ENCODE measurements around the gene LMX1B.
A peak's percentile ranks its signal among the peaks of the same experiment; 100 is the strongest.
"Not testable (repeated sequence)": the region's sequence is repeated elsewhere in the genome, so short reads cannot be mapped to it uniquely, and the experiment has no call there.

LMX1B gene

DNA sequence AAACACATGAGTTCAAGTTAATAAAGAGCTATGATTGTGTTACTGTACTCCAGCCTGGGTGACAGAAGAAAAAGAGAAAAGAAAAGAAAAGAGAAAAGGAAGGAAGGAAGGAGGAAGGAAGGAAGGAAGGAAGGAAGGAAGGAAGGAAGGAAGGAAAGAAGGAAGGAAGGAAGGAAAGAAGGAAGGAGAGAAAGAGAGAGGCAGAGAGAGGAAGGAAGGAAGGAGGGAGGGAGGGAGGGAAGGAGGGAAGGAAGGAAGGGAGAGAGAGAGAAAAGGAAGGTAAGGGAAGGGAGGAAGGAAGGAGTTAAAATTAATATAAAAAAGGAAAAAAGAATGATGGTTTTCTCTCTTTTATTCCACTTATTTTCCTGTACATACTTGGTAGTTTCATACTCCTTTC lies 101.7 kb downstream of the LMX1B start:
- no peak overlapping the region for H2BK15ac ChIP-seq (replicated peaks; ENCODE audit: low read depth)
- no peaks in the 10 kb centered on the region for H3K79me1 ChIP-seq (ENCODE audit: low read length)
- no peak overlapping the region for H3K4me3 ChIP-seq (ENCODE audit: low read length)
- no peak overlapping the region for H4K5ac ChIP-seq (ENCODE audit: low read length)
- no peaks in the 10 kb centered on the region for H3K27me3 ChIP-seq (ENCODE audit: insufficient read depth, low read length, poor library complexity)
- DNase-seq: no peak
- H3K79me2 ChIP-seq (ENCODE audit: control insufficient read depth, insufficient read depth, low read length): no peaks in the 10 kb centered on the region
- no peak overlapping the region for H4K8ac ChIP-seq (ENCODE audit: low read depth, low read length)
- no peaks in the 10 kb centered on the region for H3K36me3 ChIP-seq (ENCODE audit: control insufficient read depth, insufficient read depth, low read length)
- no peak overlapping the region for H2BK5ac ChIP-seq (ENCODE audit: low read length)
- H3K4ac ChIP-seq (ENCODE audit: low read depth, low read length): no peak overlapping the region
- H3K4me2 ChIP-seq (ENCODE audit: low read length): no peak overlapping the region
- H3K4me1 ChIP-seq (ENCODE audit: control insufficient read depth, low read depth, low read length): no peaks in the 10 kb centered on the region
- H3K56ac ChIP-seq (ENCODE audit: low read length): no peak overlapping the region
- H2AK5ac ChIP-seq (ENCODE audit: low read length): no peak overlapping the region
- no peak overlapping the region for H3K23ac ChIP-seq (ENCODE audit: low read length)
- H3K9ac ChIP-seq (ENCODE audit: low read length): no peak overlapping the region
- H3K27ac ChIP-seq (ENCODE audit: low read depth, low read length): no peak overlapping the region
- no peak overlapping the region for H3K18ac ChIP-seq (ENCODE audit: low read length)
- H2BK120ac ChIP-seq (ENCODE audit: low read depth, low read length): no peak overlapping the region

DNA sequence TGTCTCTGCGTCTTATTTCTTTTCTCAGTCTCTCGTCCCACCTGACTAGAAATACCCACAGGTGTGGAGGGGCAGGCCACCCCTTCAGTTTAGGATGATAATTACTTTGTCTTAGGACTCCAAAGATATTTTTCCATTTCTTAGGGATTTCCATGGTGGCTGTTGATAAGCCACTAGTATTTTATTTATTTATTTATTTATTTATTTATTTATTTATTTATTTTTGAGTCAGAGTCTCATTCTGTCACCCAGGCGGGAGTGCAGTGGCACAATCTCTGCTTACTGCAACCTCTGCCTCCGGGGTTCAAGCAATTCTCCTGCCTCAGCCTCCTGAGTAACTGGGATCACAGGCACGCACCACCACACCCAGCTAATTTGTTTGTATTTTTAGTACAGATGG lies 103.7 kb downstream of the LMX1B start:
- not testable (repeated sequence) for H3K4me1 ChIP-seq (ENCODE audit: control insufficient read depth, low read depth, low read length); H3K27ac ChIP-seq (ENCODE audit: low read depth, low read length); H3K36me3 ChIP-seq (ENCODE audit: control insufficient read depth, insufficient read depth, low read length); H3K27me3 ChIP-seq (ENCODE audit: insufficient read depth, low read length, poor library complexity); H3K56ac ChIP-seq (ENCODE audit: low read length); H3K79me1 ChIP-seq (ENCODE audit: low read length); H3K79me2 ChIP-seq (ENCODE audit: control insufficient read depth, insufficient read depth, low read length); H3K4me3 ChIP-seq (ENCODE audit: low read length); H3K4me2 ChIP-seq (ENCODE audit: low read length); H4K8ac ChIP-seq (ENCODE audit: low read depth, low read length); H3K18ac ChIP-seq (ENCODE audit: low read length); H2BK5ac ChIP-seq (ENCODE audit: low read length); H2BK120ac ChIP-seq (ENCODE audit: low read depth, low read length); DNase-seq; H2AK5ac ChIP-seq (ENCODE audit: low read length); H4K5ac ChIP-seq (ENCODE audit: low read length); H2BK15ac ChIP-seq (replicated peaks; ENCODE audit: low read depth); H3K4ac ChIP-seq (ENCODE audit: low read depth, low read length); H3K9ac ChIP-seq (ENCODE audit: low read length); H3K23ac ChIP-seq (ENCODE audit: low read length)
- no CpG with 5 or more reads among the region's 5 CpGs for WGBS (ENCODE audit: extremely low coverage, insufficient coverage, low lambda C conversion rate)

DNA sequence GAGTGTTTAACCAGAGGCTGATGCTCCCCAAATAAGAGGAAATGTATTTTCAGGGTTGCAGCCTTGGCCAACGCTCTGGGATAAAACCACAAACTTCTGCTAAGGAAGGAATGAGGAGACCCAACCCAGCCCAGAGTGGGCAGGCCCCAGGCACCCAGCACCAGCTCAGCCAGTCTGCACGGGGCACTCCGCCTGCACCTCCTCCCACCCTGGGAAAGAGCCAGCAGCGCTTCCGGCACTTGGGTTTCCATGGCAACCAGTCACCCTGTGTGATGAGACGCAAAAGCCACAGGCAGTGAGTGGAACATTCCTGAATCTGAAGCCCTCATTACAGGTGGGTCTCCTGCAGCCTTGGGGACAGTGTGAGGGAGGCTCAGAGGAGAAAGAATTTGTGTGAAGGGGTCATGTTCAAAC lies 105.9 kb downstream of the LMX1B start:
- H3K4me1 ChIP-seq (ENCODE audit: control insufficient read depth, low read depth, low read length): no peaks in the 10 kb centered on the region
- H3K36me3 ChIP-seq (ENCODE audit: control insufficient read depth, insufficient read depth, low read length): no peaks in the 10 kb centered on the region
- no peaks in the 10 kb centered on the region for H3K79me1 ChIP-seq (ENCODE audit: low read length)
- H2BK120ac ChIP-seq (ENCODE audit: low read depth, low read length): no peak overlapping the region
- H2AK5ac ChIP-seq (ENCODE audit: low read length): no peak overlapping the region
- no peak overlapping the region for H2BK15ac ChIP-seq (replicated peaks; ENCODE audit: low read depth)
- H4K5ac ChIP-seq (ENCODE audit: low read length): no peak overlapping the region
- H3K4ac ChIP-seq (ENCODE audit: low read depth, low read length): no peak overlapping the region
- H3K4me2 ChIP-seq (ENCODE audit: low read length): no peak overlapping the region
- no peaks in the 10 kb centered on the region for H3K27me3 ChIP-seq (ENCODE audit: insufficient read depth, low read length, poor library complexity)
- no CpG with 5 or more reads among the region's 6 CpGs for WGBS (ENCODE audit: extremely low coverage, insufficient coverage, low lambda C conversion rate)
- H3K56ac ChIP-seq (ENCODE audit: low read length): no peak overlapping the region
- peak overlapping the region; percentile 2 for H3K27ac ChIP-seq (ENCODE audit: low read depth, low read length)
- no peak overlapping the region for H3K9ac ChIP-seq (ENCODE audit: low read length)
- no peak overlapping the region for H3K18ac ChIP-seq (ENCODE audit: low read length)
- no peaks in the 10 kb centered on the region for H3K79me2 ChIP-seq (ENCODE audit: control insufficient read depth, insufficient read depth, low read length)
- no peak overlapping the region for H3K4me3 ChIP-seq (ENCODE audit: low read length)
- no peak overlapping the region for H3K23ac ChIP-seq (ENCODE audit: low read length)
- no peak overlapping the region for H2BK5ac ChIP-seq (ENCODE audit: low read length)
- no peak overlapping the region for H4K8ac ChIP-seq (ENCODE audit: low read depth, low read length)
- peak; percentile 99 for DNase-seq

DNA sequence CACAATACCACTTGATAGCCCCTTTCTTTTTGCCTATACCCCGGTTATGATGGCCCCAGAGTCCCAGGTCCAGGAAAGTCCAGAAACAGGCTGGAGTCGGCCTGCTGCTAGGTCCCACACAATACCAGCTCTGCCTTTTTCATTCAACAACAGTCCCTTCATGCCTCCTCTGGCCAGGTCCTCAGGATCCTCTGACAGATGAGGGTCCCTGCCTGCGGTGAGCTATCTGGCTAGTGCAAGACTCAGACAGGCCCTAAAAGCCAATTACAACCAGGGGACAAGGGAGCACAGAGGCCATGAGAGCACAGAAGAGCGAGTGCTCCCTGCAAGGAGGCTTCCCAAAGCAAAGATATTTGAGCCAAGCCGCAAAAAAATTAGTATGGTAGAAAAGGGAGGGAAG lies 106.3 kb downstream of the LMX1B start:
- Histone ChIP-seq H2BK120ac (ENCODE audit: low read depth, low read length) (no peak overlapping the region), H3K23ac (ENCODE audit: low read length) (no peak overlapping the region), H3K79me1 (ENCODE audit: low read length) (no peaks in the 10 kb centered on the region), H4K8ac (ENCODE audit: low read depth, low read length) (no peak overlapping the region), H3K56ac (ENCODE audit: low read length) (no peak overlapping the region), H3K18ac (ENCODE audit: low read length) (no peak overlapping the region), H3K4me1 (ENCODE audit: control insufficient read depth, low read depth, low read length) (no peaks in the 10 kb centered on the region), H4K5ac (ENCODE audit: low read length) (no peak overlapping the region), H2BK5ac (ENCODE audit: low read length) (no peak overlapping the region), H3K4me2 (ENCODE audit: low read length) (no peak overlapping the region), H3K9ac (ENCODE audit: low read length) (no peak overlapping the region), H3K27ac (ENCODE audit: low read depth, low read length) (peak overlapping the region; percentile 2), H3K27me3 (ENCODE audit: insufficient read depth, low read length, poor library complexity) (no peaks in the 10 kb centered on the region), H3K4ac (ENCODE audit: low read depth, low read length) (no peak overlapping the region), H3K4me3 (ENCODE audit: low read length) (no peak overlapping the region), H2AK5ac (ENCODE audit: low read length) (no peak overlapping the region), H3K36me3 (ENCODE audit: control insufficient read depth, insufficient read depth, low read length) (no peaks in the 10 kb centered on the region), H3K79me2 (ENCODE audit: control insufficient read depth, insufficient read depth, low read length) (no peaks in the 10 kb centered on the region), H2BK15ac (replicated peaks; ENCODE audit: low read depth) (no peak overlapping the region)
- DNase-seq: no peak
- no CpG with 5 or more reads among the region's 5 CpGs for WGBS (ENCODE audit: extremely low coverage, insufficient coverage, low lambda C conversion rate)

DNA sequence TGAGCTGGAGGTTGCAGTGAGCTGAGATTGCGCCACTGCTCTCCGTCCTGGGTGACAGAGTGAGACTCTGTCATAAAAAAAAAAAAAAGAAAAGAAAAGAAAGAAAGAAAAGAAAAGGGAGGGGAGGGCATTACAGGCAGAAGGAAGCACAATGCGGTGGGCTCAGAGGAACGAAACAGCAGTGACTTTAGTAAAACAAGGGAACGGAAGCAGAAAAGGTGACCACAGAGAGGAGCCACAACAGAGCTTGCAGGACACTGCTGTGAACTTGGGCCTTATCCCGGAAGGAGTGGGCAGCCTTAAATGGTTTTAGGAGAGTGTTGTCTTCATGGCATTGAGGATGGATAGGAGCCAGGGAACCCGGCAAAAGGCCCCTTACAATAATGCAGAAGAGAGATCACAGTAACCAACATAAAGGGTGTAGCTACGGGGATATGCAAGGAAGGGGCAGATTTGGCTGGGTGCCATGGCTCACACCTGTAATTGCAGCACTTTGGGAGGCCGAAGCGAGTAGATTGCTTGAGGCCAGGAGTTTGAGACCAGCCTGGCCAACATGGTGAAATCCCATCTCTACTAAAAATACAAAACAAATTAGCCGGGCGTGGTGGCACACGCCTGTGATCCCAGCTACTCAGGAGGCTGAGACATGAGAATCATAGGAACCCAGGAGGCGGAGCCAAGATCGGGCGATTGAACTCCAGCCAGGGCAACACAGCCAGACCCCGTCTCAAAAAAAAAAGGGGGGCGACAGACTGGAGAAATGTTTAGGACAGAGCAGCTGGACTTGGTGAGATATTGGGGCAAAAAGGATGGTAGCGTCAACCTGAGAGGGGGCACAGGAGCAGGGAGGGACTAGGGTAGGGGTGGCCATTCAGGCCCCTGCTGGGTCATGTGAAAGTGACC lies 107.2 kb downstream of the LMX1B start:
- no peak overlapping the region for H3K18ac ChIP-seq (ENCODE audit: low read length)
- no peak overlapping the region for H4K5ac ChIP-seq (ENCODE audit: low read length)
- no peak overlapping the region for H2BK120ac ChIP-seq (ENCODE audit: low read depth, low read length)
- DNase-seq: no peak
- H3K4me1 ChIP-seq (ENCODE audit: control insufficient read depth, low read depth, low read length): no peaks in the 10 kb centered on the region
- H3K4me3 ChIP-seq (ENCODE audit: low read length): no peak overlapping the region
- no peak overlapping the region for H4K8ac ChIP-seq (ENCODE audit: low read depth, low read length)
- no peaks in the 10 kb centered on the region for H3K36me3 ChIP-seq (ENCODE audit: control insufficient read depth, insufficient read depth, low read length)
- no peak overlapping the region for H3K4me2 ChIP-seq (ENCODE audit: low read length)
- H3K23ac ChIP-seq (ENCODE audit: low read length): no peak overlapping the region
- no peak overlapping the region for H2BK5ac ChIP-seq (ENCODE audit: low read length)
- no peak overlapping the region for H2AK5ac ChIP-seq (ENCODE audit: low read length)
- H3K27me3 ChIP-seq (ENCODE audit: insufficient read depth, low read length, poor library complexity): no peaks in the 10 kb centered on the region
- H3K27ac ChIP-seq (ENCODE audit: low read depth, low read length): no peak overlapping the region
- no peaks in the 10 kb centered on the region for H3K79me1 ChIP-seq (ENCODE audit: low read length)
- H3K79me2 ChIP-seq (ENCODE audit: control insufficient read depth, insufficient read depth, low read length): no peaks in the 10 kb centered on the region
- H3K9ac ChIP-seq (ENCODE audit: low read length): no peak overlapping the region
- no peak overlapping the region for H3K56ac ChIP-seq (ENCODE audit: low read length)
- no peak overlapping the region for H3K4ac ChIP-seq (ENCODE audit: low read depth, low read length)
- WGBS (ENCODE audit: extremely low coverage, insufficient coverage, low lambda C conversion rate): no CpG with 5 or more reads among the region's 19 CpGs
- H2BK15ac ChIP-seq (replicated peaks; ENCODE audit: low read depth): no peak overlapping the region

DNA sequence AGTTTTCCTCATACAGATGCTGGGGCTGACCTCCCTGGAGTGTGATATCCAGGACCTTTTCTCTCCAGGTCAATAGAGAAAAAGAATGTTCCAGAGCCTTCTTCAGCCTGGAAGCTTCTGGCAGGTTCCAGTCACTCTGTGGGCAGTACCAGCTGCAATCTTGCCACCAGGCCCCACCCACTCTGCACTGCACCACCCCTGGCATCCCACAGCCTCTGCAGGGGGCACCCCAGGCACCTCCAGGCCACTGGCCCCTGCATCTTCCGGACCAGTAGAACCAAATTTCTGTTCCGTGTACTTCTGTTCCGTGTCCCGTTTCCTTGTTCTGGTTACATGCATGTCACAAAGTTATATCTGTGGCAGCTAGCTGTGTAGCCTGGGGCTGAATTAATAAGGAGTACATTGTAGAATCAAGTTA lies 107.8 kb downstream of the LMX1B start:
- no peak overlapping the region for H4K8ac ChIP-seq (ENCODE audit: low read depth, low read length)
- no CpG with 5 or more reads among the region's 4 CpGs for WGBS (ENCODE audit: extremely low coverage, insufficient coverage, low lambda C conversion rate)

More for the DNA sequence above, 107.8 kb downstream of the LMX1B start:
- Histone ChIP-seq H3K4me3 (ENCODE audit: low read length) (no peak overlapping the region), H3K36me3 (ENCODE audit: control insufficient read depth, insufficient read depth, low read length) (no peaks in the 10 kb centered on the region), H3K4me2 (ENCODE audit: low read length) (no peak overlapping the region), H3K27ac (ENCODE audit: low read depth, low read length) (no peak overlapping the region), H3K18ac (ENCODE audit: low read length) (no peak overlapping the region), H2BK120ac (ENCODE audit: low read depth, low read length) (no peak overlapping the region), H3K79me1 (ENCODE audit: low read length) (no peaks in the 10 kb centered on the region), H2BK5ac (ENCODE audit: low read length) (no peak overlapping the region), H2AK5ac (ENCODE audit: low read length) (no peak overlapping the region), H4K5ac (ENCODE audit: low read length) (no peak overlapping the region), H3K79me2 (ENCODE audit: control insufficient read depth, insufficient read depth, low read length) (no peaks in the 10 kb centered on the region), H3K4ac (ENCODE audit: low read depth, low read length) (no peak overlapping the region), H3K4me1 (ENCODE audit: control insufficient read depth, low read depth, low read length) (no peaks in the 10 kb centered on the region), H3K27me3 (ENCODE audit: insufficient read depth, low read length, poor library complexity) (no peaks in the 10 kb centered on the region), H3K56ac (ENCODE audit: low read length) (no peak overlapping the region), H3K9ac (ENCODE audit: low read length) (no peak overlapping the region), H2BK15ac (replicated peaks; ENCODE audit: low read depth) (no peak overlapping the region), H3K23ac (ENCODE audit: low read length) (no peak overlapping the region)
- no peak for DNase-seq
